ENCODE measurements around the gene FBXO2.

DNA sequence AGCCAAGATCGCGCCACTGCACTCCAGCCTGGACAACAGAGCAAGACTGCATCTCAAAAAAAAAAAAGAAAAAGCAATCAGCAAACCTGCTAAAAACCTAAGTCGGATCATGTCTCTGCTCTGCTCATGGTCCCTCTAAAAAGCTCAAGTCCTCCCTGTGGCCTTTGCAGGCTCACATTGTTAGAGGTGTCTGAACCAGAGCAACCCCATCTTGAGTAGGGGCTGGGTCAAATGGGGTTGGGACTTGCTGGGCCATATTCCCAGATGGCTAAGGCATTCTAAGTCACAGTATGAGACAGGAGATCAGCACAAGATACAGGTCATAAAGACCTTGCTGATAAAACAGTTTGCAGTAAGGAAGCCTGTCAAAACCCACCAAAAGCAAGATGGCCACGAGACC lies 34.3 kb upstream of the FBXO2 start:
- no peak for TF ChIP-seq POLR2AphosphoS5 (IDR thresholded peaks at IDR 0.05; ENCODE audit: low read depth, low read length)
- TF ChIP-seq, protein P1, sequence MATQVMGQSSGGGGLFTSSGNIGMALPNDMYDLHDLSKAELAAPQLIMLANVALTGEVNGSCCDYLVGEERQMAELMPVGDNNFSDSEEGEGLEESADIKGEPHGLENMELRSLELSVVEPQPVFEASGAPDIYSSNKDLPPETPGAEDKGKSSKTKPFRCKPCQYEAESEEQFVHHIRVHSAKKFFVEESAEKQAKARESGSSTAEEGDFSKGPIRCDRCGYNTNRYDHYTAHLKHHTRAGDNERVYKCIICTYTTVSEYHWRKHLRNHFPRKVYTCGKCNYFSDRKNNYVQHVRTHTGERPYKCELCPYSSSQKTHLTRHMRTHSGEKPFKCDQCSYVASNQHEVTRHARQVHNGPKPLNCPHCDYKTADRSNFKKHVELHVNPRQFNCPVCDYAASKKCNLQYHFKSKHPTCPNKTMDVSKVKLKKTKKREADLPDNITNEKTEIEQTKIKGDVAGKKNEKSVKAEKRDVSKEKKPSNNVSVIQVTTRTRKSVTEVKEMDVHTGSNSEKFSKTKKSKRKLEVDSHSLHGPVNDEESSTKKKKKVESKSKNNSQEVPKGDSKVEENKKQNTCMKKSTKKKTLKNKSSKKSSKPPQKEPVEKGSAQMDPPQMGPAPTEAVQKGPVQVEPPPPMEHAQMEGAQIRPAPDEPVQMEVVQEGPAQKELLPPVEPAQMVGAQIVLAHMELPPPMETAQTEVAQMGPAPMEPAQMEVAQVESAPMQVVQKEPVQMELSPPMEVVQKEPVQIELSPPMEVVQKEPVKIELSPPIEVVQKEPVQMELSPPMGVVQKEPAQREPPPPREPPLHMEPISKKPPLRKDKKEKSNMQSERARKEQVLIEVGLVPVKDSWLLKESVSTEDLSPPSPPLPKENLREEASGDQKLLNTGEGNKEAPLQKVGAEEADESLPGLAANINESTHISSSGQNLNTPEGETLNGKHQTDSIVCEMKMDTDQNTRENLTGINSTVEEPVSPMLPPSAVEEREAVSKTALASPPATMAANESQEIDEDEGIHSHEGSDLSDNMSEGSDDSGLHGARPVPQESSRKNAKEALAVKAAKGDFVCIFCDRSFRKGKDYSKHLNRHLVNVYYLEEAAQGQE (IDR thresholded peaks at IDR 0.05; ENCODE audit: insufficient read depth in 1 of 2, low read depth in 2 of 2, low read length in 2 of 2), result no peak
- TF ChIP-seq TAF1 (IDR thresholded peaks at IDR 0.05; ENCODE audit: borderline replicate concordance, insufficient read depth, low read length), result no peak
- no peak for TF ChIP-seq SIN3A (IDR thresholded peaks at IDR 0.05; ENCODE audit: borderline replicate concordance, insufficient read depth, low read length)
- TF ChIP-seq FOXP2 (optimal IDR thresholded peaks at IDR 0.05; ENCODE audit: borderline replicate concordance, extremely low read depth, extremely low read length, insufficient read depth), result no peak
